Panc1 (cell line): ENCODE results near the gene DNAJA2. TPM values are rescaled to one million over a fixed set of nuclear protein-coding genes. Genes with fewer than 3 reads are reported as not detected.

Source experiments
- ATAC-seq: fragments of 200-7000 bp; cut with Tn5 transposase; 2 replicates; pipeline ENCODE4 v1.9.1; 2020; ENCODE audit warnings: mild to moderate bottlenecking, moderate library complexity
- BruUV-seq: library from RNA; stranded (reverse); fragments of 400-500 nt; replicated peaks from 2 replicates; lab custom pipeline; 2021; lab: Mats Ljungman, UMichigan
- CTCF ChIA-PET: fragments of 300-600 bp; sonication (Branson Sonifier 250); formaldehyde crosslinking; loops from one replicate; lab custom pipeline; 2022; ENCODE audit warnings: antibody characterized with exemption; lab: Charles Lee
- POLR2A ChIA-PET: fragments of 300-600 bp; sonication (Branson Sonifier 250); formaldehyde crosslinking; loops from one replicate; lab custom pipeline; 2022; ENCODE audit warnings: antibody characterized with exemption; lab: Charles Lee
- DNase-seq: peaks from one replicate; pipeline ENCODE4 v3.0.0-alpha.2; 2010; ENCODE audit warnings: low read depth, low spot score
- H3K27ac ChIP-seq: 2 replicates; pipeline ENCODE4 v1.5.1; 2011; ENCODE audit warnings: mild to moderate bottlenecking, low read length, inconsistent platforms
- H3K27me3 ChIP-seq: fragments of 200-500 bp; sonication (Bioruptor generic); 2 replicates; pipeline ENCODE4 v1.6.0; 2014; ENCODE audit warnings: low read length, inconsistent platforms; ENCODE audit not compliant: control insufficient read depth, insufficient read depth
- H3K36me3 ChIP-seq: fragments of 200-500 bp; sonication (Bioruptor generic); 2 replicates; pipeline ENCODE4 v1.5.1; 2014; ENCODE audit warnings: inconsistent platforms, mild to moderate bottlenecking, low read length, moderate library complexity; ENCODE audit not compliant: control insufficient read depth, insufficient read depth
- H3K4me1 ChIP-seq: 2 replicates; pipeline ENCODE4 v1.5.1; 2011; ENCODE audit warnings: inconsistent platforms, mild to moderate bottlenecking, low read length, moderate library complexity; ENCODE audit not compliant: control insufficient read depth, insufficient read depth
- H3K4me3 ChIP-seq, 2 experiments: 2 replicates each; pipeline ENCODE4 v1.5.1; 2011 to 2012; ENCODE audit warnings: low read depth in 2 of 2, low read length in 2 of 2, mild to moderate bottlenecking in 2 of 2, inconsistent platforms in 1 of 2, moderate library complexity in 1 of 2
- H3K9me3 ChIP-seq: fragments of 200-500 bp; sonication (Bioruptor generic); 2 replicates; pipeline ENCODE4 v1.5.1; 2014; ENCODE audit warnings: low read depth, mild to moderate bottlenecking, inconsistent platforms, low read length, moderate library complexity; ENCODE audit not compliant: control insufficient read depth, insufficient read depth
- CTCF ChIP-seq: fragments of 450-650 bp; IDR thresholded peaks from 2 replicates; pipeline ENCODE4 v1.5.1; 2017; ENCODE audit warnings: mild to moderate bottlenecking
- POLR2AphosphoS5 ChIP-seq: IDR thresholded peaks from 2 replicates; pipeline ENCODE4 v1.6.1; 2012; ENCODE audit warnings: mild to moderate bottlenecking, low read depth, low read length, moderate library complexity
- REST ChIP-seq, 2 experiments: IDR thresholded peaks; 2 replicates each; pipeline ENCODE4 v1.6.1; 2011 to 2012; ENCODE audit warnings: low read depth in 2 of 2, control low read depth in 1 of 2, low read length in 1 of 2, mild to moderate bottlenecking in 1 of 2, moderate library complexity in 1 of 2; ENCODE audit not compliant: insufficient read depth in 1 of 2
- SIN3A ChIP-seq: IDR thresholded peaks from 2 replicates; pipeline ENCODE4 v1.6.1; 2012; ENCODE audit warnings: low read depth, mild to moderate bottlenecking, low read length, moderate library complexity, borderline replicate concordance; ENCODE audit not compliant: insufficient read depth
- TCF7L2 ChIP-seq: IDR thresholded peaks from 2 replicates; pipeline ENCODE4 v1.6.1; 2011; ENCODE audit warnings: mild to moderate bottlenecking, low read depth, low read length, inconsistent platforms
- in situ Hi-C: cut with HindIII; loops from 2 replicates; pipeline ENCODE4 v1.10.0; 2016; ENCODE audit warnings: low sequenced_read_pairs, low pct_unique_long_range_greater_than_20kb
- intact Hi-C: fragments of 100-400 bp; cut with micrococcal nuclease; formaldehyde crosslinking; loops from one replicate; pipeline ENCODE4 v1.10.0; 2022; ENCODE audit not compliant: unreplicated experiment
- total RNA-seq: library from RNA; stranded (reverse); gene quantifications from one replicate; pipeline ENCODE4 v1.2.1, GENCODE V29; 2021; ENCODE audit not compliant: unreplicated experiment

DNAJA2 gene
- total RNA-seq, 1 experiment from 2014 or later = 49.4 TPM

DNA sequence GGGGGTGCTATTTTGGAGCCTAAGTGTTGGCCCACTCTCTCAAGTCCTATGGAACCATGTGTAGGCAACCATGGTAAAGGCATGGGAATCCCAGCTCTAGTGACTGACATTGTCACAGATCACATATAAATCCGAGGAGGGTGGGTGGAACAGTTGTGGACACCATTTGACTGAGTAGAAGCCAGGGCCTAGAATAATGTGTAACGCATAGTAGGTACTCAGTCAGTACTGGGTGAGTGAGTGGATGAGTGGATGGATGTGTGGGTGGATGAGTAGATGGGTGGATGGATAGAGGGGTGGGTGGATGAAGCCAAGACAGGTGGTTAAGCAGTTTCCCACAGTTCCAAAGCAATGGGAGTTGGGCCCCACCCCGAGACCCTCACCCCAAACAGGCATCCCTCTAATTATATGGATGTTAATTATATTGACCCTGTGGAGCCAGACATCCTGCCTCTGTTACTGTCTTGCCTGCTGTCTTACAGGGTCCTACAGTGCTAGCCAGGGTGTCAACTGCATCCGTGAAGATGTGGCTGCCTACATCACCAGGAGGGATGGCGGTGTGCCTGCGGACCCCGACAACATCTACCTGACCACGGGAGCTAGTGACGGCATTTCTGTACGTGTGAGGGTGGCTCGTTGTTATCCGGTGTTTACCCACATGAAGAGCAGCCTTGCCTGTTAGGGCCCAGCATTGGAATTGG is 67.0 kb downstream of the DNAJA2 start:
- intact Hi-C loops = no loop called here

More for the DNA sequence above, 67.0 kb downstream of the DNAJA2 start:
- Histone ChIP-seq H3K36me3 (no peaks in the 10 kb centered on the region), H3K9me3 (no peaks in the 10 kb centered on the region), H3K4me1 (no peaks in the 10 kb centered on the region), H3K27me3 (no peaks in the 10 kb centered on the region), H3K4me3 (no peak overlapping the region), H3K27ac (no peak overlapping the region)
- POLR2A ChIA-PET = no interaction called here
- TF ChIP-seq REST (IDR thresholded peaks at IDR 0.05; ENCODE audit: insufficient read depth in 1 of 2, low read depth in 2 of 2, low read length in 1 of 2) (no peak), TCF7L2 (no peak), CTCF (no peak), POLR2AphosphoS5 (no peak), SIN3A (no peak)
- DNase-seq = no peak
- CTCF ChIA-PET = interaction anchor here (0.8 kb wide), 1 partner anchor 50 kb away, joined by 5 read pairs; no protein-coding TSS in a partner anchor
- in situ Hi-C loops = no loop called here
- BruUV-seq = no TSS peak
- no peak for ATAC-seq

Other genes starting within 250 kb of the DNAJA2 start
- 0.31 TPM for gene MYLK3, start 225.3 kb downstream of the DNAJA2 start, total RNA-seq
- 8.7 TPM for gene C16orf87, start 142.5 kb downstream of the DNAJA2 start, total RNA-seq
- gene GPT2, start 89.3 kb downstream of the DNAJA2 start, total RNA-seq = 12.7 TPM
- 38.2 TPM for gene NETO2, start 170.3 kb upstream of the DNAJA2 start, total RNA-seq